Stimulated activated naive CD8-positive, alpha-beta T cell treated with anti-CD3 and anti-CD28 coated beads, Interleukin-15, Interleukin-2, amounts not matched to agents 100 ng/mL and 50 ng/mL, for 24 hours (primary cell): ENCODE results near the gene TBC1D5.
"Not testable (repeated sequence)": the region's sequence is repeated elsewhere in the genome, so short reads cannot be mapped to it uniquely, and the experiment has no call there.

Experiments used
- H3K27ac Mint-ChIP-seq: one replicate; pipeline ENCODE4 v1.8.0; 2021; ENCODE audit warnings: mild to moderate bottlenecking, mixed read lengths
- H3K27me3 Mint-ChIP-seq: one replicate; pipeline ENCODE4 v1.8.0; 2021; ENCODE audit warnings: mixed read lengths
- H3K36me3 Mint-ChIP-seq: one replicate; pipeline ENCODE4 v1.8.0; 2021; ENCODE audit warnings: low read depth, mixed read lengths
- H3K4me1 Mint-ChIP-seq: one replicate; pipeline ENCODE4 v1.8.0; 2021; ENCODE audit warnings: low read depth, mixed read lengths
- H3K4me3 Mint-ChIP-seq: one replicate; pipeline ENCODE4 v1.8.0; 2021; ENCODE audit warnings: mild to moderate bottlenecking, mixed read lengths
- H3K9me3 Mint-ChIP-seq: one replicate; pipeline ENCODE4 v1.8.0; 2021; ENCODE audit warnings: mixed read lengths

TBC1D5 gene

GRCh38 chr3:17553080-17553479 is 189.4 kb downstream of the TBC1D5 start:
- Mint-ChIP-seq H3K4me3 (no peak overlapping the region), H3K36me3 (peaks cover 12% of the 10 kb centered on the region), H3K27me3 (no peaks in the 10 kb centered on the region), H3K27ac (no peak overlapping the region), H3K4me1 (no peaks in the 10 kb centered on the region), H3K9me3 (no peaks in the 10 kb centered on the region)

DNA sequence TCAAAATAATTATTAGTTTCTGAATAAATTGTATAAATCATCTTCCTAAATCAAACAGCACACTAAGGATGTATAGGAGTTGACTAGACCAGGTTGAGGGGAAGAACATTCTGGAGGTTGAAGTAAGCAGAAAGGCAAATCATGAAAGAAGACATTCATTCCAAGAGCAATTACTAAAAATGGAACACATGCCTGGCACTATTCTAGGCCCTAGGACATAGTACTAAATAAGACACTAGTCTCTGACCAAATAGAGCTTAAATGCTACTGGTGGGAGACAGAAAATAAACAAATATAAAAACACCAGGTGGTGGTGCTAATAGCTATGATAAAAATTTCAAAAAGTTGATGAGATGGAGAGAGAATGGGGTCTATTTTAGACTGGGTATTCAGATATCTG is 190.1 kb downstream of the TBC1D5 start:
- no peaks in the 10 kb centered on the region for H3K9me3 Mint-ChIP-seq
- no peaks in the 10 kb centered on the region for H3K4me1 Mint-ChIP-seq
- no peak overlapping the region for H3K4me3 Mint-ChIP-seq
- peaks cover 12% of the 10 kb centered on the region for H3K36me3 Mint-ChIP-seq
- no peaks in the 10 kb centered on the region for H3K27me3 Mint-ChIP-seq
- no peak overlapping the region for H3K27ac Mint-ChIP-seq

DNA sequence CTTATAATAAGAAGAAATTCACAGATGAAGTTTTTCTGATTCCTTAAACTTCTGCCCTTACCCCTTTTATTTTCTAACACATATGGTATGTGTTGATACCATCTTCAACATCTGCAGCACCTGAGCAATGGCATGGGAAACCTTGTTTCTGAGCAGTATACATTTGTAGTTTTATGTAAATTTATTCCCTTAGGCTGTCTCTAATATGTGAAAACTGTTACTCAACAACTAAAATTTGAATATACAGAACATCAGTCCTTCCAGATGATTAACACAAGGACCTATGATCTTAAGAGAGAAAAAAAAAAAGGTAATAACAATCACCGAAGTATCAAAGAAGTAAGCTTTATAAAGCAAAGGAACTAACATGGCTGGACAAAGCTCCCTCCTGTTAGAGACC is 190.5 kb downstream of the TBC1D5 start:
- Mint-ChIP-seq H3K27ac (no peak overlapping the region), H3K27me3 (no peaks in the 10 kb centered on the region), H3K9me3 (no peaks in the 10 kb centered on the region), H3K4me1 (no peaks in the 10 kb centered on the region), H3K36me3 (peaks cover 12% of the 10 kb centered on the region), H3K4me3 (no peak overlapping the region)

DNA sequence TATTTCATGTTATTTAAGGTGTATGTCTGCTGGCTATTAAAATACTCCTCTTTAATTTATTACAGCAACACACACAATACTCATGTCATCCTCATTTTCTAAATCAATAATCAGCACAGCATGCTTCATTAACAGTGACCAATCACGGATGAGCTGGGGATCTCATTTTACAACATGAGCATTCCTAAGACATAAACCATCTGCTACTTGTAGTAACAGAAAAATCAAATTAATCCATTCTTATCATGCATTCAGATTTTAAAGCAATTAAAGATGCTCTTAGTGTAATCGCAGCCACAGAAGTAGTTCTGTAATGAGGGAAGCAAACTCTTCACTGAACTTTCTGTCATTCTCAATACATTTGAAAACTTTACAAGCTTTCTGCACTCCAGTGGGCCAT is 191.1 kb downstream of the TBC1D5 start:
- Mint-ChIP-seq H3K9me3 (no peaks in the 10 kb centered on the region), H3K4me1 (no peaks in the 10 kb centered on the region), H3K36me3 (peaks cover 11% of the 10 kb centered on the region), H3K4me3 (no peak overlapping the region), H3K27me3 (no peaks in the 10 kb centered on the region), H3K27ac (no peak overlapping the region)

DNA sequence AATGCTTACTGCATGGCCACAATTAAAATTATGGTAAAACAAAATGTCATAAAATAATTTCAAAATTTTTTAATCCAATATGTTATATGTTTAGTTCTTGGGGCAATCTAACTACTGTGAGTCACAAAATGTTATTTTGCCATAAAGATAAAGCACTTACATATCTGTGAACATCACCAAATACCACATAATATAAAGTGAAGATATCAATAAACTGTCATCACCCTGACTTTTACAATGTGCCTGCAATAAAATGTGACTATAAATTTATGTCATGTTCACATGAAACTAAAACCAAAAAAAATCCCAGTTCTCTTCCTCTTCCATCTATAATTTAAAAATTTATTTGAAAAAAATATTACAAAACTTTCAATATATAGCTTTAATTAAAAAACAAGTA is 191.8 kb downstream of the TBC1D5 start:
- no peaks in the 10 kb centered on the region for H3K4me1 Mint-ChIP-seq
- H3K4me3 Mint-ChIP-seq = no peak overlapping the region
- H3K27me3 Mint-ChIP-seq = no peaks in the 10 kb centered on the region
- H3K27ac Mint-ChIP-seq = no peak overlapping the region
- H3K36me3 Mint-ChIP-seq = peaks cover 9% of the 10 kb centered on the region
- H3K9me3 Mint-ChIP-seq = no peaks in the 10 kb centered on the region

DNA sequence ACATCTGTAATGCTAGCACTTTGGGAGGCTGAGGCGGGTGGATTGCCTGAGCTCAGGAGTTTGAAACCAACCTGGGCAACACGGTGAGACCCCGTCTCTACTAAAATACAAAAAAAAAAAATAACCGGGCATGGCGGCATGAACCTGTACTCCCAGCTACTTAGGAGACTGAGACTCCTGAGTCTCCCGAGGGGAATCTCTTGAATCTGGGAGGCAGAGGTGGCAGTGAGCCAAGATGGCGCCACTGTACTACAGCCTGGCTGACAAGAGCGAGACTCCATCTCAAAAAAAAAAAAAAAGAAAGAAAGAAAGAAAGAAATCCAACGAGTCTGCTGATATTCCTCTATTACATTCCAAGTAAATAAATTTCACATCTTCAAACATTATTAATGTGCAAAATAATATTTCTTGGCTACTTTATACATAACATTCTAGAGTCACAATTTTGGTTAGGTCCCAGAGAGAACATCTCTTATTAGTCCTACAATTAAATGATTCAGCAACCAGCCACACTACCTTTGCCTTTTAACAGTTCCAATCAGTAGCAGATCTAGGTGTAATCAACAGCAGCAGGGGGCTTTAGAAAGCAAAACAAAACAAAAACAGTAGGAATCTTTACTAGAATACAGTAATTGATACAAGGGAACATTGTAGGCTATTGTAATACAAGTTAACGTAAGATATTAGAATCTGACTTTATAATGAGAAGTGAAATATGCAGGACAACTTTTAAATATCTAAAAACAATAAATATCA is 195.8 kb downstream of the TBC1D5 start:
- H3K4me1 Mint-ChIP-seq = no peaks in the 10 kb centered on the region
- H3K36me3 Mint-ChIP-seq = peaks cover 17% of the 10 kb centered on the region
- no peak overlapping the region for H3K4me3 Mint-ChIP-seq
- no peaks in the 10 kb centered on the region for H3K27me3 Mint-ChIP-seq
- H3K9me3 Mint-ChIP-seq = no peaks in the 10 kb centered on the region
- no peak overlapping the region for H3K27ac Mint-ChIP-seq

GRCh38 chr3:17544632-17545031 is 197.8 kb downstream of the TBC1D5 start:
- Mint-ChIP-seq H3K4me3 (no peak overlapping the region), H3K9me3 (no peaks in the 10 kb centered on the region), H3K27me3 (no peaks in the 10 kb centered on the region), H3K36me3 (peaks cover 26% of the 10 kb centered on the region), H3K27ac (no peak overlapping the region), H3K4me1 (no peaks in the 10 kb centered on the region)

DNA sequence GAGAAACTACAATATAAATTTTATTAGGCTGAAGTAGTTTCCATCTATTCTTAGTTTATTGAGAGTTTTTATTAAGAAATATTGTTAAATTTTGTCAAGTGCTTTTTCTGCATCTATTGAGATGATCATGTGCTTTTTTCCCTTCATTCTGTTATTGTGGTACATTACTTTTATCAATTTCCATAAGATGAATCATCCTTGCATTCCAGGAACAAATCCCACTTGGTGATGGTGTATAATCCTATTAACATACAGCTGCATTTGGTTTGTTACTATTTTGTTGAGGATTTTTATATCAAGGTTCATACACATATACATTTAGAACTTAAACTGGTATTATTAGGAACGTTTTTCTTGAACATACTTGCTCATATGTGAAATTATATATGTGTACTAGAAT is 199.8 kb downstream of the TBC1D5 start:
- Mint-ChIP-seq H3K9me3 (no peaks in the 10 kb centered on the region), H3K27ac (no peak overlapping the region), H3K4me3 (no peak overlapping the region), H3K27me3 (no peaks in the 10 kb centered on the region), H3K4me1 (no peaks in the 10 kb centered on the region), H3K36me3 (peaks cover 26% of the 10 kb centered on the region)

DNA sequence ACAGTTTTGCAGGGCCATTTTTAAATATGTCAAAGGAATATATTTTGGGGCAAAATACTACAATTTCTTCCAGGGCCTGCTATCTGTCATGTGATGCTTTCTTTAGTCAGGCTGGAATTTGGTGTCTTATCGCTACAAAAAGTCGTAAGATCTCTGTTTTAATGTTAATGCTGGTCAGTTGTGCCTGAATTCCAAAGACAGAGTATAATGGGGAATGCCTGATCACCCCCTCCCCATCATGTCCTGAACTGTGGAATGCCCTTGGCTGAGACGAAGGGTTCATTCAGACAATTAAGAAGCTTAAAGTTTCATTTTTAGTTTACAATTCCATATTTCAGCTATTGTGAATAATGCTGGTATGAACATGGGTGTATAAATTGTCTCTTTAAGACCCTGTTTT is 203.0 kb downstream of the TBC1D5 start:
- Mint-ChIP-seq H3K4me1 (peaks cover 2% of the 10 kb centered on the region), H3K4me3 (no peak overlapping the region), H3K36me3 (peaks cover 18% of the 10 kb centered on the region), H3K9me3 (no peaks in the 10 kb centered on the region), H3K27me3 (no peaks in the 10 kb centered on the region), H3K27ac (no peak overlapping the region)

DNA sequence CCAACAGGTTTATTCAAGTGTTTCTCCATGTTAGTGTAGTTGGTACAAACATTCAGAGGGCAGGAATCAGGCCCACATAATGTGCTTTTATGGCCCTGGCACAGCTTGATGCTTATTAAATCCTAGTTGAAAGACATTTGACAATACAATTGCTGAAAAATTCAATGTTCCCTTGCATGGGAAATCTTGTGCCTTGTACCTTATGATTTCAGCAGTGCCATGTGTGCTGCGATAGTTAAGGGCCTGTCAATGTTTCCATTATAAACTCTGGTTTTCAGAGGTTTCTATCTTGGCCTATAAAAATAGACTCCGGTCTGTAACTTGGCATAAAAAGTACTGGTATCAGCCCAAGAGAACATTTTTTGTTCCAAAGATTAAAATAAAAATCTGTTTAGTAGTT is 207.2 kb downstream of the TBC1D5 start:
- Mint-ChIP-seq H3K27ac (no peak overlapping the region), H3K36me3 (peaks cover 8% of the 10 kb centered on the region), H3K4me1 (peaks cover 2% of the 10 kb centered on the region), H3K9me3 (peaks cover 4% of the 10 kb centered on the region), H3K4me3 (no peak overlapping the region), H3K27me3 (no peaks in the 10 kb centered on the region)

DNA sequence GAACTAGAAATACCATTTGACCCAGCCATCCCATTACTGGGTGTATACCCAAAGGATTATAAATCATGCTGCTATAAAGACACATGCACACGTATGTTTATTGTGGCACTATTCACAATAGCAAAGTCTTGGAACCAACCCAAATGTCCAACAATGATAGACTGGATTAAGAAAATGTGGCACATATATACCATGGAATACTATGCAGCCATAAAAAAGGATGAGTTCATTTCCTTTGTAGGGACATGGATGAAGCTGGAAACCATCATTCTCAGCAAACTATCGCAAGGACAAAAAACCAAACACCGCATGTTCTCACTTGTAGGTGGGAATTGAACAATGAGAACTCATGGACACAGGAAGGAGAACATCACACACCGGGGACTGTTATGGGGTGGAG is 210.0 kb downstream of the TBC1D5 start:
- not testable (repeated sequence) for H3K36me3 Mint-ChIP-seq, H3K9me3 Mint-ChIP-seq, H3K4me3 Mint-ChIP-seq, H3K27ac Mint-ChIP-seq, H3K27me3 Mint-ChIP-seq, H3K4me1 Mint-ChIP-seq

- H3K27me3 Mint-ChIP-seq = no peaks in the 10 kb centered on the region
- no peak overlapping the region for H3K27ac Mint-ChIP-seq
- H3K4me1 Mint-ChIP-seq = no peaks in the 10 kb centered on the region
- peaks cover 4% of the 10 kb centered on the region for H3K9me3 Mint-ChIP-seq
- no peak overlapping the region for H3K4me3 Mint-ChIP-seq
- H3K36me3 Mint-ChIP-seq = peaks cover 8% of the 10 kb centered on the region
Measured at GRCh38 chr3:17529677-17530076, 212.8 kb downstream of the TBC1D5 start.

DNA sequence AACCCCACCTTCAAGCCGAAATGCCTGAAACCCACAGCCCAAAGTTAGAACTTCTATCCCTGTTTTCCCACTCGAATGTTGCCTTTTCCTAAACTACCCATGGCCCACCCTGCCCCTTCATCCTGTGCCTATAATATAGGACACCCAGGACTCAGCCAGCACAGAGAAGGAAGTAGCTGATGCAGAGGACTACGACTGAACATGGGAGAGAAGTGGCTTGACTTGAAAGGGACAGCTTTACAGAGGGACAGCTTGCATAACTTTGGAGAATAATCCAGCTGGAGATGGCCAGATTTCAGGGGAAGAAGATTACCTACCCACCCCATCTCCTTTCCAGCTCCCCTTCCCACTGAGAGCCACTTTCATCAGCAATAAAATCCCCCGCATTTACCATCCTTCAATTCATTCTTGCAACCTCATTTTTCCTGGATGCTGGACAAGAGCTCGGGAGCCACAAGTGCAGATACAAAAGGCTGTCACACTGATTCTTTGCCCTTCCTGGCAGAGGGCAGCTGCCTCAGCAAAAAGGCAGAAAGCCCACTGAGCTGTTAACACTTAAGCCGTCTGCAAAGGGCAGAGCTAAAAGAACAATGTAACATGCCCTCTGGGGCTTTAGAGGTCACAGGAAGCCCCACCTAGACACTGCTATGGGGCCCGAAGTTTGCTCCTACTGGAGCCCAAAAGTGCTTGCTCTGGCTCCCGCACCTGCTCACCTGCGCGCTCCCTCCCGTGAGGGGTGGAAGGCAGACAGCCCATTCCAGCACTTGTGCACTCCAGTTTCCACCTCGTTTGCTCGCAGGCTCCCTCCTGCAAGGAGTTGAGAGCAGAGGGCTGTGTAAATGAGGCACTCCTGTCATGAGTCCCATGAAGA is 224.0 kb downstream of the TBC1D5 start:
- Mint-ChIP-seq H3K4me3 (no peak overlapping the region), H3K27ac (no peak overlapping the region), H3K36me3 (no peaks in the 10 kb centered on the region), H3K27me3 (no peaks in the 10 kb centered on the region), H3K9me3 (no peaks in the 10 kb centered on the region), H3K4me1 (no peaks in the 10 kb centered on the region)

DNA sequence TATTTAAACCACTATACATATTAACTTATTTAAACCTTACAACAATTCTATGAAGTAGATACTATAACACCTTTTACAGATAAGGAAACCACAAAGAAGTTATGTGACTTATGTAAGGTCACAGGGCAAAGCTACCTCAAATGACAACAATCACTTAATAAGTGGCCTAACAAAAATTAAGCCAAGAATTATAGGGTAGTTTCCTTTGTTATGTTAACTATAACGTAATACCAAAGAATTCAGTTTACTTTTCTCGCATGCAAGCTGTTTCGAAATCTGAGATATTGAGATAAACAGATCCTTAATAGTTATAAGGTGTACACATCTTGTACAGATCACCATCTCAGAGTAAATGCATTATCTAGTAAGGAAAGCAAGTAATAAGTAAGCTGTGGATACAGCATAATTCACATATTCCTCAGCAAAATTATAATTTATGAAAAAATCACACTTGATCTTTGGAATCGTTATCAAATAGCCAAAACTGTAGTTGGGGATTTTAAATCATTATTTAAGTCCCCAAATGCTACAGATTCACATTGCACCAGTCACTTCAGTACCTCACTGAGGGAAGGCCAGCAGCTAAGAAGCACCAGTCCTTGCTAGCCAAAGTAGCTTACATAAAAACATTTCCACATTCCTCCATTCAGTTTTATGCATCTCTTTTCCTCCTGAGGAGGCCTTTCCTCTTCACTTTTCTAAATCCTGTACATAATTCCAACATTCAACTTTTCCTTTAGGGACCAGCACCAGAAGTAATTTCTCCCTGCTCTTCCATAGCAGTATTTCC is 226.8 kb downstream of the TBC1D5 start:
- H3K36me3 Mint-ChIP-seq = no peaks in the 10 kb centered on the region
- no peak overlapping the region for H3K4me3 Mint-ChIP-seq
- H3K27ac Mint-ChIP-seq = no peak overlapping the region
- no peaks in the 10 kb centered on the region for H3K4me1 Mint-ChIP-seq
- no peaks in the 10 kb centered on the region for H3K27me3 Mint-ChIP-seq
- no peaks in the 10 kb centered on the region for H3K9me3 Mint-ChIP-seq

DNA sequence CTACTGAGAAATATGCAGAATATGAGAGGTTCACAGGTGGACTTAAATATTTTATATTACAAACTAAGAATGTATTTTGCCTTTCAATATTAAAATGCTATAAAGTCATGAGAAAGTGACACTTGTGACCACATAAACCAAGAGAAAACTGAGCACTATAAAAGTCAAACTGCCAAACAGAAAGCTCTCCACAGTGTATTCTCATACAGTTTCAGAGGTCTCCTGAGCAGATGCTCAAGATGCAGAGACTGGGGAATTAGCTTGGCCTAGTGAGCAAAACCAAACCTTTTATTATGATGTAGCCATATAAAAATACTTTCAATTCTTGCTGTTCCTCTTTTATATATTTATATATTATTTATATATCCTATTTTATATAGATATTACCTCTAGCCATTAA is 227.8 kb downstream of the TBC1D5 start:
- Mint-ChIP-seq H3K27ac (no peak overlapping the region), H3K36me3 (no peaks in the 10 kb centered on the region), H3K4me1 (no peaks in the 10 kb centered on the region), H3K27me3 (no peaks in the 10 kb centered on the region), H3K4me3 (no peak overlapping the region), H3K9me3 (no peaks in the 10 kb centered on the region)
